HG03378 (cell line): ENCODE data around the gene MAGEB4.

ENCODE experiments used
- ATAC-seq: cut with Tn5 transposase; IDR thresholded peaks from one replicate; pipeline ENCODE4 v1.9.1; 2021; ENCODE audit warnings: mild to moderate bottlenecking, moderate library complexity; ENCODE audit not compliant: unreplicated experiment

The MAGEB4 gene

GRCh38 chrX:30282527-30282926 lies 40.7 kb downstream of the MAGEB4 start:
- no peak for ATAC-seq

GRCh38 chrX:30283456-30284200 lies 41.8 kb downstream of the MAGEB4 start:
- ATAC-seq: no peak
